ENCODE measurements around the gene DNASE2.
"Not testable (repeated sequence)": the region's sequence is repeated elsewhere in the genome, so short reads cannot be mapped to it uniquely, and the experiment has no call there.

DNASE2 gene

GRCh38 chr19:12864721-12865715 is 16.2 kb downstream of the DNASE2 start:
- DNase-seq (ENCODE audit: low read depth), result no peak

- DNase-seq (ENCODE audit: low read depth), result no peak
Measured at GRCh38 chr19:12864143-12864542, 17.1 kb downstream of the DNASE2 start.

GRCh38 chr19:12859546-12859945 is 21.7 kb downstream of the DNASE2 start:
- no peak for DNase-seq (ENCODE audit: low read depth)

GRCh38 chr19:12858041-12858928 is 23.0 kb downstream of the DNASE2 start:
- no peak for DNase-seq (ENCODE audit: low read depth)

- DNase-seq (ENCODE audit: low read depth), result no peak
Measured at GRCh38 chr19:12856653-12857052, 24.6 kb downstream of the DNASE2 start.

GRCh38 chr19:12847159-12848139 is 33.8 kb downstream of the DNASE2 start:
- DNase-seq (ENCODE audit: low read depth), result peak; percentile 27

GRCh38 chr19:12846613-12847012 is 34.6 kb downstream of the DNASE2 start:
- DNase-seq (ENCODE audit: low read depth), result not testable (repeated sequence)

- DNase-seq (ENCODE audit: low read depth), result no peak
Measured at GRCh38 chr19:12843999-12844732, 37.1 kb downstream of the DNASE2 start.

GRCh38 chr19:12843328-12843727 is 37.9 kb downstream of the DNASE2 start:
- DNase-seq (ENCODE audit: low read depth), result no peak

GRCh38 chr19:12842511-12842910 is 38.7 kb downstream of the DNASE2 start:
- DNase-seq (ENCODE audit: low read depth), result no peak

GRCh38 chr19:12841094-12841493 is 40.2 kb downstream of the DNASE2 start:
- DNase-seq (ENCODE audit: low read depth), result no peak

GRCh38 chr19:12840091-12841079 is 40.9 kb downstream of the DNASE2 start:
- DNase-seq (ENCODE audit: low read depth), result no peak

GRCh38 chr19:12838886-12839756 is 42.1 kb downstream of the DNASE2 start:
- no peak for DNase-seq (ENCODE audit: low read depth)

- DNase-seq (ENCODE audit: low read depth), result no peak
Measured at GRCh38 chr19:12838182-12838885, 42.9 kb downstream of the DNASE2 start, which contains the start of gene MAST1. TSS of gene MAST1 (plus strand) at chr19:12838515. CDS start at chr19:12838573, 58 bp downstream.

GRCh38 chr19:12837225-12837624 is 44.0 kb downstream of the DNASE2 start:
- DNase-seq (ENCODE audit: low read depth), result no peak

GRCh38 chr19:12836529-12836863 is 44.8 kb downstream of the DNASE2 start:
- no peak for DNase-seq (ENCODE audit: low read depth)

- DNase-seq (ENCODE audit: low read depth), result no peak
Measured at GRCh38 chr19:12834976-12835757, 46.1 kb downstream of the DNASE2 start.

All from HS-27A (cell line).